Measurements from ENCODE around the gene SATB2. TPM values are rescaled to one million over a fixed set of nuclear protein-coding genes. Genes with fewer than 3 reads are reported as not detected.

SATB2 gene
- total and polyA plus RNA-seq, 8 donors: 0.50 to 184 (median 1.4) TPM

DNA sequence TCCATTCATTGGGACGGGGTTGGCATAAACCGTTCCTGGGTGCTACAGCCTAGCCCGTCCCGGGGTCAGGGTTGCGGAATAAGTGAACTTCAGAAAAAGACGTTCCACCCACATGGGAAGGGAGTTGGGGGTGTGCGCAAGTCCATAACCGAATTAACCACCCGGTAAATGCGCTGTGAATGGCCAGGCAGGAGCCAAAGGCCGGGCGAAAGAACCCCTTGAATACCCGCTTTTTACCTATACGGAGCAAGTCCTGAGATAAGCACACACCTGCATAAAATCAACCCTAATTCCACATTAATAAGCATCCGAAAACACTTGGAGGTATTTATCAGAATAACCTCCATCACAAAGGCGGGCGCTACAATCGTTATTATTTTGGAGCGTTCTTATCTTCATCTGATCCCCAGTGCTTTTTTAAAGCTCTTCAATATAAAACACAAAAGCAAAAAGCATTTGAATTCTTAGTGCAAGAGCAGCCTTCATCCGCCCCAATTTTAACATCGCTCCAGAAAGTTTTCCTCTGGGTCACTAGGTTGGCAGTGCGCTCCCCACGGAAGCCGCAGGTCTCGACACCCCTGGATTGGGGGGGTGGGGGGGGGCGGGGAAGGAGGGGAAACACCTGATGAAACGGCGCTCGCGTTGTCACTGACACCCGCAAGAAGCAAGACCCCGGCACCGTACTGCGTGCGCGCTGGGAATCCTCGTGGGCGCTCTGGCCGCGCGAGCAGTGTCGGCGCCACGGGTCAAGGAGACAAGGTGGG, 1.2 kb downstream of the SATB2 start:
- Histone ChIP-seq H3K4me3 (peak overlapping the region; percentile 70 to 99 (median 86)), H3K9me3 (peaks cover 0 to 5% (median 1%) of the 10 kb centered on the region in 4 donors), H3K36me3 (no peaks in the 10 kb centered on the region), H3K27me3 (peaks cover 20 to 92% (median 53%) of the 10 kb centered on the region in 3 donors), H3K27ac (no peak overlapping the region), H3K4me1 (peaks cover 36 to 53% (median 44%) of the 10 kb centered on the region in 4 donors)
- TF ChIP-seq, protein P1, sequence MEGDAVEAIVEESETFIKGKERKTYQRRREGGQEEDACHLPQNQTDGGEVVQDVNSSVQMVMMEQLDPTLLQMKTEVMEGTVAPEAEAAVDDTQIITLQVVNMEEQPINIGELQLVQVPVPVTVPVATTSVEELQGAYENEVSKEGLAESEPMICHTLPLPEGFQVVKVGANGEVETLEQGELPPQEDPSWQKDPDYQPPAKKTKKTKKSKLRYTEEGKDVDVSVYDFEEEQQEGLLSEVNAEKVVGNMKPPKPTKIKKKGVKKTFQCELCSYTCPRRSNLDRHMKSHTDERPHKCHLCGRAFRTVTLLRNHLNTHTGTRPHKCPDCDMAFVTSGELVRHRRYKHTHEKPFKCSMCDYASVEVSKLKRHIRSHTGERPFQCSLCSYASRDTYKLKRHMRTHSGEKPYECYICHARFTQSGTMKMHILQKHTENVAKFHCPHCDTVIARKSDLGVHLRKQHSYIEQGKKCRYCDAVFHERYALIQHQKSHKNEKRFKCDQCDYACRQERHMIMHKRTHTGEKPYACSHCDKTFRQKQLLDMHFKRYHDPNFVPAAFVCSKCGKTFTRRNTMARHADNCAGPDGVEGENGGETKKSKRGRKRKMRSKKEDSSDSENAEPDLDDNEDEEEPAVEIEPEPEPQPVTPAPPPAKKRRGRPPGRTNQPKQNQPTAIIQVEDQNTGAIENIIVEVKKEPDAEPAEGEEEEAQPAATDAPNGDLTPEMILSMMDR (IDR thresholded peaks at IDR 0.05): no peak
- no peak for TF ChIP-seq POLR2AphosphoS5 (IDR thresholded peaks at IDR 0.05)
- no peak for TF ChIP-seq POLR2A (IDR thresholded peaks at IDR 0.05)
- no peak for TF ChIP-seq EP300 (IDR thresholded peaks at IDR 0.05)
- intact Hi-C loops (cut with DNase I; ENCODE audit: low total_unique reads): no loop called here
- 4 to 9% (median 9%) methylated on average over 44 of the region's 44 CpGs for WGBS, 5 donors
- peak in 1 of 2 donors; percentile 14 for DNase-seq

DNA sequence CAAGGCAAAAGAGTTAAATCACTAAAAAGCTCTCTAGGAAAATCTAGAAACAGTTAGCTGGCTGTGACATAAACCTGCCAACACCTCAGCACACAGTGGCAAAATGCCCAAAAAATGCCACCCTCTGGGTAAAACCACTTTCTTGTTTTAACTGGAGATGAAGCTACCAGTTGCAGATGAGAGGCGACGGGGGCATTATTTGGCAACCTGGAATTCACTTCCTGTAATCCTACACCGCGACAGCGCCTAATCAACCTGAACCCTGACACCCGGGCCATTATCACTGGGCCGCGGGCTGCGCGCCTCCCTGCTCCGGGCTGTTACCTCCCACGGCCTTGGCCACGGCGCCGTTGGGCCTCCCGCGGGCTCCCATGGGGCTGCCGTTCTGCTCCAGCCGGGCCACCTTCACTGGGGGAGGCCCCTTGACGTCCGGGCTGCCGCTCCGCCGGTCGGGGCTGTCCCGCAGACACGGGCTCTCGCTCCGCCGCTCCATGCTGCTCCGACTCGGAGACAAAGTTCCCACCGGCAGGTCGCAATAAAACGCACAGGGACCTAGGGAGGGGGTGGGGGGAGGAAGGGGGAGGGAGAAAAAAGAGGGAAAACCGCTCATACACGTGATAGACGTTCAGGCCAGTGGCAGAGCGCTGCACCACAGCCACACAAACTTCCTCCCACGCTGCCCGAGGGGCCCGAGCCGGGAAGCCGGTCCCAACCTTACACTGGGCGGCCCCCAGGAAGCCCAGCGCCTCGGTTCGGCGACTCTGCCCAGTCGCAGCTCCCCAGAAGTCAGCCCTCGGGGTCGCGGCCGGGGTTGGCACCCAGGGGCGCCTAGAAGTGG, 2.0 kb downstream of the SATB2 start:
- Histone ChIP-seq H3K9me3 (no peaks in the 10 kb centered on the region), H3K36me3 (no peaks in the 10 kb centered on the region), H3K4me3 (peak overlapping the region; percentile 18 to 99 (median 28)), H3K27ac (no peak overlapping the region), H3K4me1 (peaks cover 36 to 53% (median 44%) of the 10 kb centered on the region in 4 donors), H3K27me3 (peaks cover 18 to 91% (median 45%) of the 10 kb centered on the region in 3 donors)
- 3 to 14% (median 5%) methylated on average over 25 to 55 of the region's 55 CpGs for WGBS, 5 donors
- DNase-seq: peak; percentile 49 to 63
- intact Hi-C loops (cut with DNase I; ENCODE audit: low total_unique reads): no loop called here
- no peak for TF ChIP-seq EP300 (IDR thresholded peaks at IDR 0.05)
- TF ChIP-seq POLR2AphosphoS5 (IDR thresholded peaks at IDR 0.05): peak in 1 of 3 donors; percentile 5

DNA sequence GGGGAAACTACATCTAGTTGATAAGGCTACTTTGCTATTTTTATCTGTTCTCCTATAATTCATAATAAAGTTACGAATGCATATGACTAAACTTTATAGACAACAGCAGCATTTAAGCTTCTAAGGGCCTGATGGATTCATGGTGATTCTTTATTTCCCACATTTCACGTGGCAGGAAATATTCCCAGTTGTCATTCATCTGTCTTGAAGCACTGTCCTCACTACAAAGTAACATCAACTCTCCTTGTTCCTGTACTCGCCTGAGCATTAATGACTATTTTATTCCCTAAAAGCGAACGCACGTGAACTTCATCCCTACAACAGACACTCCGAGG, 2.6 kb downstream of the SATB2 start:
- Histone ChIP-seq H3K36me3 (no peaks in the 10 kb centered on the region), H3K4me3 (peak overlapping the region in 1 of 4 donors; percentile 99), H3K9me3 (no peaks in the 10 kb centered on the region), H3K27me3 (peaks cover 18 to 87% (median 39%) of the 10 kb centered on the region in 3 donors), H3K4me1 (peaks cover 34 to 49% (median 40%) of the 10 kb centered on the region in 4 donors), H3K27ac (no peak overlapping the region)
- DNase-seq: no peak
- WGBS, 5 donors: 41 to 57% (median 43%) methylated on average over 7 of the region's 7 CpGs
- TF ChIP-seq, protein P1 (IDR thresholded peaks at IDR 0.05): no peak
- no peak for TF ChIP-seq POLR2AphosphoS5 (IDR thresholded peaks at IDR 0.05)
- TF ChIP-seq EP300 (IDR thresholded peaks at IDR 0.05): no peak
- TF ChIP-seq POLR2A (IDR thresholded peaks at IDR 0.05): no peak
- intact Hi-C loops (cut with DNase I; ENCODE audit: low total_unique reads): no loop called here

DNA sequence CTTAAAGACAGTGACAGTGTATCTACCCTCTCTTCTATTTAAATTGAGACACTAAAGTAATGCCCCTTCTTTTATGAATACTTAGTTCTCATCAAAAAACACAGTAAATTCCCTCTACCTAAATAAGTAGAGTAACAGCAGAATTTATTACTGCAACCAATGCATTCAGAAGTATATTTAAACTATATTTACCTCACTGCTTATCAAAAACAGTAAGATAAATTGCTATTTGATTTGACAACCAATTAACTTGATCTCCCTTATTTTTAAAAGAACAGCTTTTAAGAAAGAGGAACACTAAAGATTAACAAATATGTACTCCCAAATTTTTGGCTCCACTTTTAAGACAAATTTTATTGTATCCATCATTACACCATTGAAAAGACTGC, 4.8 kb downstream of the SATB2 start:
- DNase-seq: no peak
- Histone ChIP-seq H3K27me3 (peaks cover 18 to 90% (median 30%) of the 10 kb centered on the region in 3 donors), H3K4me3 (no peak overlapping the region), H3K9me3 (no peaks in the 10 kb centered on the region), H3K36me3 (no peaks in the 10 kb centered on the region), H3K27ac (no peak overlapping the region), H3K4me1 (peaks cover 26 to 28% (median 28%) of the 10 kb centered on the region in 4 donors)
- TF ChIP-seq, protein P1 (IDR thresholded peaks at IDR 0.05): no peak
- intact Hi-C loops (cut with DNase I; ENCODE audit: low total_unique reads): no loop called here

All from stomach (tissue), 9 donors.